H9 (cell line): ENCODE measurements around the gene TMEM117. TPM values are rescaled to one million over a fixed set of nuclear protein-coding genes. Genes with fewer than 3 reads are reported as not detected.

Experiments
- DNase-seq: peaks from one replicate; pipeline ENCODE4 v3.0.0-alpha.2; 2017
- H2AFZ ChIP-seq: one replicate; pipeline ENCODE4 v1.6.1; 2013; ENCODE audit warnings: mild to moderate bottlenecking, low read length, control low read depth, moderate library complexity
- H2AK5ac ChIP-seq: 2 replicates; pipeline ENCODE4 v1.6.1; 2013; ENCODE audit warnings: low read length, control low read depth, mixed read lengths; ENCODE audit not compliant: insufficient read length
- H2BK120ac ChIP-seq: one replicate; pipeline ENCODE4 v1.6.1; 2013; ENCODE audit warnings: low read depth, mild to moderate bottlenecking, low read length, control low read depth, inconsistent platforms; ENCODE audit not compliant: poor library complexity, severe bottlenecking
- H2BK12ac ChIP-seq: 2 replicates; pipeline ENCODE4 v1.6.1; 2013; ENCODE audit warnings: low read length, control low read depth, mixed read lengths, low read depth; ENCODE audit not compliant: insufficient read length
- H2BK15ac ChIP-seq: 2 replicates; pipeline ENCODE4 v1.6.1; 2013; ENCODE audit warnings: low read depth, low read length, control low read depth
- H2BK20ac ChIP-seq: one replicate; pipeline ENCODE4 v1.6.1; 2013; ENCODE audit warnings: low read depth, mild to moderate bottlenecking, low read length, control low read depth, inconsistent platforms; ENCODE audit not compliant: poor library complexity, severe bottlenecking
- H2BK5ac ChIP-seq: 2 replicates; pipeline ENCODE4 v1.6.1; 2013; ENCODE audit warnings: low read length, control low read depth, mixed read lengths; ENCODE audit not compliant: insufficient read length
- H3K14ac ChIP-seq: 2 replicates; pipeline ENCODE4 v1.6.1; 2013; ENCODE audit warnings: low read length, control low read depth; ENCODE audit not compliant: insufficient read depth
- H3K18ac ChIP-seq: 2 replicates; pipeline ENCODE4 v1.6.1; 2013; ENCODE audit warnings: low read depth, mild to moderate bottlenecking, mixed read lengths, low read length, control low read depth; ENCODE audit not compliant: insufficient read length
- H3K23ac ChIP-seq: 2 replicates; pipeline ENCODE4 v1.6.1; 2013; ENCODE audit warnings: low read length, control low read depth, mixed read lengths, low read depth; ENCODE audit not compliant: insufficient read length
- H3K23me2 ChIP-seq: 2 replicates; pipeline ENCODE4 v1.6.1; 2013; ENCODE audit warnings: low read depth, mild to moderate bottlenecking, mixed read lengths, low read length, control low read depth; ENCODE audit not compliant: insufficient read length, poor library complexity, severe bottlenecking
- H3K27ac ChIP-seq: 2 replicates; pipeline ENCODE4 v1.5.1; 2013; ENCODE audit warnings: low read length, control low read depth, mixed read lengths, low read depth; ENCODE audit not compliant: insufficient read length
- H3K27me3 ChIP-seq: 2 replicates; pipeline ENCODE4 v1.6.1; 2013; ENCODE audit warnings: low read length, control low read depth, inconsistent platforms; ENCODE audit not compliant: insufficient read depth
- H3K4ac ChIP-seq: 2 replicates; pipeline ENCODE4 v1.6.1; 2013; ENCODE audit warnings: low read depth, mild to moderate bottlenecking, control low read depth, inconsistent platforms, low read length, moderate library complexity
- H3K4me1 ChIP-seq: 2 replicates; pipeline ENCODE4 v1.6.1; 2013; ENCODE audit warnings: low read length, control low read depth, inconsistent platforms; ENCODE audit not compliant: insufficient read depth
- H3K4me2 ChIP-seq: 2 replicates; pipeline ENCODE4 v1.6.1; 2013; ENCODE audit warnings: low read length, control low read depth, mixed read lengths; ENCODE audit not compliant: insufficient read length, insufficient read depth
- H3K56ac ChIP-seq: 2 replicates; pipeline ENCODE4 v1.6.1; 2013; ENCODE audit warnings: low read depth, mild to moderate bottlenecking, mixed read lengths, low read length, control low read depth; ENCODE audit not compliant: insufficient read length
- H3K79me1 ChIP-seq: 2 replicates; pipeline ENCODE4 v1.6.1; 2013; ENCODE audit warnings: low read depth, mild to moderate bottlenecking, moderate library complexity, low read length, control low read depth, inconsistent platforms; ENCODE audit not compliant: insufficient read depth, poor library complexity, severe bottlenecking
- H3K79me2 ChIP-seq: 2 replicates; pipeline ENCODE4 v1.6.1; 2013; ENCODE audit warnings: low read length, control low read depth, inconsistent platforms; ENCODE audit not compliant: insufficient read depth
- H3K9ac ChIP-seq: 2 replicates; pipeline ENCODE4 v1.6.1; 2013; ENCODE audit warnings: low read length, control low read depth, mixed read lengths; ENCODE audit not compliant: insufficient read length; ENCODE audit errors: extremely low read depth
- H3K9me3 ChIP-seq: one replicate; pipeline ENCODE4 v1.6.1; 2013; ENCODE audit warnings: low read depth, low read length, inconsistent platforms; ENCODE audit not compliant: control insufficient read depth
- H3T11ph ChIP-seq: one replicate; pipeline ENCODE4 v1.6.1; 2013; ENCODE audit warnings: mild to moderate bottlenecking, low read length, control low read depth, inconsistent platforms
- H4K20me1 ChIP-seq: one replicate; pipeline ENCODE4 v1.6.1; 2013; ENCODE audit not compliant: control insufficient read depth, insufficient read length, insufficient read depth
- H4K5ac ChIP-seq: 2 replicates; pipeline ENCODE4 v1.6.1; 2013; ENCODE audit warnings: low read depth, mild to moderate bottlenecking, mixed read lengths, low read length, control low read depth; ENCODE audit not compliant: insufficient read length
- H4K8ac ChIP-seq: replicated peaks from 2 replicates; pipeline ENCODE4 v1.6.1; 2013; ENCODE audit warnings: low read length, control low read depth, mixed read lengths, low read depth; ENCODE audit not compliant: insufficient read length
- H4K91ac ChIP-seq: 2 replicates; pipeline ENCODE4 v1.6.1; 2013; ENCODE audit warnings: low read depth, mild to moderate bottlenecking, moderate library complexity, mixed read lengths, low read length, control low read depth; ENCODE audit not compliant: insufficient read length
- H3K27ac Mint-ChIP-seq, 3 experiments: 2 replicates in 2 of 3; 3 replicates in 1 of 3; pipeline ENCODE4 v1.8.0; 2020 to 2021; ENCODE audit warnings: mixed read lengths in 3 of 3, mild to moderate bottlenecking in 1 of 3, moderate library complexity in 1 of 3
- H3K27me3 Mint-ChIP-seq: 2 replicates; pipeline ENCODE4 v1.8.0; 2021; ENCODE audit warnings: low read depth, mild to moderate bottlenecking, moderate library complexity, mixed read lengths
- H3K36me3 Mint-ChIP-seq, 3 experiments: 2 replicates in 2 of 3; 3 replicates in 1 of 3; pipeline ENCODE4 v1.8.0; 2020 to 2021; ENCODE audit warnings: low read depth in 3 of 3, mixed read lengths in 3 of 3; ENCODE audit not compliant: insufficient read depth in 1 of 3
- H3K4me1 Mint-ChIP-seq, 2 experiments: 2 replicates each; pipeline ENCODE4 v1.8.0; 2020; ENCODE audit warnings: mixed read lengths in 2 of 2
- H3K4me3 Mint-ChIP-seq, 2 experiments: 2 replicates in 1 of 2; 3 replicates in 1 of 2; pipeline ENCODE4 v1.8.0; 2020 to 2021; ENCODE audit warnings: mild to moderate bottlenecking in 2 of 2, mixed read lengths in 2 of 2, moderate library complexity in 1 of 2
- H3K9me3 Mint-ChIP-seq, 2 experiments: 2 replicates in 1 of 2; 3 replicates in 1 of 2; pipeline ENCODE4 v1.8.0; 2020; ENCODE audit warnings: mild to moderate bottlenecking in 2 of 2, mixed read lengths in 2 of 2, moderate library complexity in 1 of 2
- CTCF ChIP-seq: fragments of 200-600 bp; sonication (generic); conservative IDR thresholded peaks from 3 replicates; pipeline ENCODE4 v1.8.0; 2021; ENCODE audit warnings: antibody characterized with exemption, mild to moderate bottlenecking
- WGBS: extraction: QIAGEN DNeasy Blood & Tissue Kit; methylation state at CpG from one replicate; pipeline ENCODE4 v1.1.7; 2013; ENCODE audit warnings: missing lambda C conversion rate, low lambda C conversion rate, mixed read lengths; ENCODE audit not compliant: insufficient read length; ENCODE audit errors: extremely low coverage; 5-methylcytosine and 5-hydroxymethylcytosine counted together
- total RNA-seq: library from RNA; stranded (reverse); gene quantifications from 2 replicates; pipeline ENCODE4 v1.2.1, GENCODE V29; 2021

TMEM117 gene
- total RNA-seq, 1 experiment from 2014 or later: 1.7 TPM

GRCh38 chr12:44436756-44437155 is 600.9 kb downstream of the TMEM117 start:
- no peak overlapping the region for H4K5ac ChIP-seq
- no peak overlapping the region for H4K8ac ChIP-seq
- H3K14ac ChIP-seq: no peak overlapping the region
- H3K79me2 ChIP-seq: no peaks in the 10 kb centered on the region
- H3K56ac ChIP-seq: no peak overlapping the region
- no peak overlapping the region for H3K18ac ChIP-seq
- Mint-ChIP-seq H3K27ac (no peak overlapping the region; a peak in 1 of 7 replicates), H3K27me3 (no peaks in the 10 kb centered on the region; the same call in 1 of the 2 replicates), H3K4me1 (no peaks in the 10 kb centered on the region), H3K36me3 (peaks cover 0 to 3% (median 1%) of the 10 kb centered on the region in 3 experiments; a peak in 4 of 7 replicates), H3K4me3 (no peak overlapping the region), H3K9me3 (peaks cover 0 to 3% of the 10 kb centered on the region in 2 experiments; a peak in 1 of 5 replicates)
- H2BK20ac ChIP-seq: no peak overlapping the region
- H3T11ph ChIP-seq: no peak overlapping the region
- H3K4me2 ChIP-seq: no peak overlapping the region
- H2AK5ac ChIP-seq: no peak overlapping the region
- no peak overlapping the region for H2AFZ ChIP-seq
- no peaks in the 10 kb centered on the region for H3K9me3 ChIP-seq
- no peaks in the 10 kb centered on the region for H3K23me2 ChIP-seq
- no peak overlapping the region for H3K23ac ChIP-seq
- H3K27me3 ChIP-seq: no peaks in the 10 kb centered on the region
- no CpG with 5 or more reads among the region's 5 CpGs for WGBS
- no peaks in the 10 kb centered on the region for H3K79me1 ChIP-seq
- no peaks in the 10 kb centered on the region for H4K20me1 ChIP-seq
- H3K4me1 ChIP-seq: no peaks in the 10 kb centered on the region
- H4K91ac ChIP-seq: no peak overlapping the region
- H2BK12ac ChIP-seq: no peak overlapping the region
- H2BK120ac ChIP-seq: no peak overlapping the region
- H2BK5ac ChIP-seq: no peak overlapping the region
- no peak overlapping the region for H3K27ac ChIP-seq
- no peak overlapping the region for H3K9ac ChIP-seq
- TF ChIP-seq CTCF: no peak
- no peak overlapping the region for H2BK15ac ChIP-seq
- no peak overlapping the region for H3K4ac ChIP-seq
- DNase-seq: no peak

Other genes with a start within 250 kb of the TMEM117 start
- gene PUS7L, start 77.3 kb upstream of the TMEM117 start, total RNA-seq: 14.4 and 16.0 TPM in 2 replicates
- gene IRAK4, start 77.1 kb upstream of the TMEM117 start, total RNA-seq: 2.6 and 3.0 TPM in 2 replicates
- 22.7 and 22.8 TPM in 2 replicates for gene TWF1, start 29.8 kb upstream of the TMEM117 start, total RNA-seq